Eye (tissue), 1 donor: ENCODE results near the gene GFOD1.

Experiments
- DNase-seq: peaks from one replicate; pipeline ENCODE4 v3.0.0-alpha.2; 2015

The GFOD1 gene

GRCh38 chr6:13484827-13485226 lies 2.6 kb downstream of the GFOD1 start:
- no peak for DNase-seq

- DNase-seq, result no peak
Measured at GRCh38 chr6:13484138-13484708, 3.2 kb downstream of the GFOD1 start.

- no peak for DNase-seq
Measured at GRCh38 chr6:13480631-13481501, 6.5 kb downstream of the GFOD1 start.

GRCh38 chr6:13479971-13480434 lies 7.4 kb downstream of the GFOD1 start:
- DNase-seq, result no peak

GRCh38 chr6:13479206-13479800 lies 8.1 kb downstream of the GFOD1 start:
- DNase-seq, result no peak

GRCh38 chr6:13478525-13478966 lies 8.9 kb downstream of the GFOD1 start:
- no peak for DNase-seq

- no peak for DNase-seq
Measured at GRCh38 chr6:13474787-13475186, 12.6 kb downstream of the GFOD1 start.

GRCh38 chr6:13474360-13474759 lies 13.0 kb downstream of the GFOD1 start:
- no peak for DNase-seq

GRCh38 chr6:13473768-13474165 lies 13.6 kb downstream of the GFOD1 start:
- no peak for DNase-seq

- DNase-seq, result no peak
Measured at GRCh38 chr6:13472976-13473767, 14.2 kb downstream of the GFOD1 start.

- peak; percentile 15 for DNase-seq
Measured at GRCh38 chr6:13472099-13472498, 15.3 kb downstream of the GFOD1 start.

- DNase-seq, result no peak
Measured at GRCh38 chr6:13471184-13471583, 16.2 kb downstream of the GFOD1 start.

GRCh38 chr6:13470238-13471140 lies 16.9 kb downstream of the GFOD1 start:
- peak; percentile 54 for DNase-seq

GRCh38 chr6:13469693-13470092 lies 17.7 kb downstream of the GFOD1 start:
- DNase-seq, result no peak

GRCh38 chr6:13468839-13469238 lies 18.6 kb downstream of the GFOD1 start:
- DNase-seq, result no peak

- no peak for DNase-seq
Measured at GRCh38 chr6:13467216-13467600, 20.2 kb downstream of the GFOD1 start.

GRCh38 chr6:13466304-13467215 lies 20.8 kb downstream of the GFOD1 start:
- DNase-seq, result no peak

GRCh38 chr6:13465734-13466133 lies 21.7 kb downstream of the GFOD1 start:
- no peak for DNase-seq

- DNase-seq, result no peak
Measured at GRCh38 chr6:13463941-13464340, 23.5 kb downstream of the GFOD1 start.

- DNase-seq, result no peak
Measured at GRCh38 chr6:13463328-13463717, 24.1 kb downstream of the GFOD1 start.
